CD4-positive, alpha-beta T cell treated with Interleukin-10 for 1 hour (primary cell): ENCODE measurements around the gene C1orf185.
A peak's percentile ranks its signal among the peaks of the same experiment; 100 is the strongest.
"Not testable (repeated sequence)": the region's sequence is repeated elsewhere in the genome, so short reads cannot be mapped to it uniquely, and the experiment has no call there.

Source experiments
- DNase-seq: peaks from one replicate; pipeline ENCODE4 v3.0.0-alpha.2; 2020

C1orf185 gene

DNA sequence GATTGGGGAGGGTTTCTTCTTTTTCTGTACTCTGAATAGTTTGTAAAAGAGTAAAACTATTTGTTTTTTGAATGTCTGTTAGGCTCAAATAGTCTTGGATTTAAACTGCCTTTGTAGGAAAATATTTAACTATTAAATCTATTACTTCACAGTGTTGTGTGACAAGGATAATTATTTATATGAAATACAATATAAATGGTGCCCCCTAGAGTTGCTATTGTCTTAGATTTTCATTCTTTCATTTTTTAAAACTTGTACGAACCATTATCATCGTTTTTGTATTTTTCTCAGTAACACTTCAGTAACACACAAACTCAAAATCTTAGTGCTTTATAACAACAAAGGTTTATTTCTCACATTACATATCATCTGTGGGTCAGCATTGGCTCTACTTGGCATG lies 37.4 kb downstream of the C1orf185 start:
- DNase-seq: no peak

DNA sequence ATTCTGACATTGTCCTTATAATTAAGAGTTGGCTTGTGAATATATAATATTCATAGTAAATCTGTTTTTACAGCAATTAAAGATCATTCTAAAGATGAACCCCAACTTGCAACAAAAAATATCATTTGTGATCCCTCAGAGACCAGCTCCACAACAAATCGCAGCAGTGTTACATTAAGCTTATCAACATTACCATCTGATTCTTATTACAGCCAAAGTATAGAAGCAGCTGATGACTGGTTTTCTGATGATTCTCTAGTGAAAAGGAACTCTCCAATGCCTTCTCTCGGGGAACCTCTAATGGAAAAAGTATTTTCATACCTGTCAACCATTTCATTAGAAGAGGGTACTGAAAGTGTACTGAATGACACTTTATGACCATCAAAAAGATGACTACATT lies 45.4 kb downstream of the C1orf185 start:
- no peak for DNase-seq

DNA sequence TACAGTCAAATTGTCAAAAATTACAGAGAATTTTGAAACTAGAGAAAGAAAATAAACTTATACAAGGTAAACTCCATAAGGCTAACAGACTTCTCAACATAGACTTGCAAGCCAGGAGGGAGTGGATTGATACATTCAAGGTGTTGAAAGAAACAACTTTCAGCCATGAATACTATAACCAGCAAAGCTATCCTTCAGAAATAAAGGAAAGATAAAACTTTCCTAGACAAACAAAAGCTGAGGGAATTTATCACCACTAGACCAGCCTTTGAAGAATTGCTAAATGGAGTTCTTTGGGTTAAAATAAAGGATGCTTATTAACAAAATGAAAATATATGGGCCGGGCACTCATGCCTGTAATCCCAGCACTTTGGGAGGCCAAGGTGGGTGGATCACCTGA lies 52.7 kb downstream of the C1orf185 start:
- DNase-seq: no peak

DNA sequence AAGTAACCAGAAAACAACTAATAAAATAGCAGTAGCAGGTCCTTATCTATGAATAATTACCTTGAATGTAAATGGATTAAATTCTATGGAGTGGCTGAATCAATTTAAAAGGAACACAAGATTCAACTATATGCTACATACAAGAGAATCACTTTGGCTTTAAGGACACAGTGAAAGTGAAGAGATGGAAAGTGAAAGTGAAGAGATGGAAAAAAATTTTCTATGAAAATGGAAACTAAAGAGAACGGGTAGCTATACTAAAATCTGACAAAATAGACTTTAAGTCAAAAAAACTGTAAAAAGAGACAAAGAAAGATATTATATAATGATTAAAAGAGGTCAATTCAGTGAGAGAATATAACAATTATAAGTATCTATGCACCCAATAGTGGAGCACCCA lies 54.7 kb downstream of the C1orf185 start:
- no peak for DNase-seq

DNA sequence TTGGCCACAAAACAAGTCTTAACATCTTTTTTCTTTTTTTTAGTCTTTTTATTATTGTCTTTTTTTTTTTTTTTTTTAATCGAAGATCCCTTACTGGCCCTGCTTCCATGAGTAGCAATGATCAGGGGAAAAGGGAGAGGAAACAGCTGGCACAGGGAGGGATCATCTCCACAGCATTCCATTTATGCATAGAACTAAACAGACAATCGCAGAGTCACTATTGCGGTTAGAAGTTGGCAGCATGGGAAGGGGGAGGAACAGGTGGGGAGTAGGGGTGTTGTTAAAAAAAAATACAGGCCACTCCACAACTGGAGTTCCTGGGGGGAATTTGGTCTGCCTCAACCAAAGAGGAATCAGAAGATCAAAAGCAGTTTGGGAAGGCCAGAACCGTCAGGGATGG lies 55.4 kb downstream of the C1orf185 start:
- DNase-seq: no peak

DNA sequence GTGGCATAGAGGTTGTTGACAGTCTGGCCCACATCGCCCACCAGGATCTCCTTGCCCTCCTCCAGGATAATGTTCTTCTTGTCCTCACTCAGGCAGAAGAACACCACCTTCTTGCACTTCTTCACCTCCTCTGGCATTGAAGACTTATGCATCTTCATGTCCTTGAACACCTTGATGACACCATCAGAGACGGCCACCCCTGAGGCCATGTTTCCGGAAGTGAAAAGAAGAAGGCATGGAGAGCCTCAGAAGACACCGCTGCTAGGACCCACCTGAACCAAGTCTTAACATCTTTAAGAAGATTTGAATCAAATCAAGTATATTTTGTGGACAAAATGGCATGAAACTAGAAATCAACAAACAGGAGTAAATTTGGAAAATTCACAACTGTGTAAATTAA lies 56.2 kb downstream of the C1orf185 start:
- no peak for DNase-seq

DNA sequence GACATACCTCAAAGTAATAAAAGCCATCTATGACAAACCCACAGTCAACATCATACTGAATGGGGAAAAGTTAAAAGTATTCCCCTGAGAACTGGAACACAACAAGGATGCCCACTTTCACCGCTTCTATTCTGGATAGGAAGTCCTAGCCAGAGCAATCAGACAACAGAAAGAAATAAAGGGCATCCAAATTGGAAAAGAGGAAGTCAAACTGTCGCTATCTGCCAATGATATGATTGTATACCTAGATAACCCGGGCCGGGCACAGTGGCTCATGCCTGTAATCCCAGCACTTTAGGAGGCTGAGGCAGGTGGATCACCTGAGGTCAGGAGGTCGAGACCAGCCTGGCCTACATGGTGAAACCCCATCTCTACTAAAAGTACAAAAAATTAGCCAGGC lies 60.5 kb downstream of the C1orf185 start:
- not testable (repeated sequence) for DNase-seq

DNA sequence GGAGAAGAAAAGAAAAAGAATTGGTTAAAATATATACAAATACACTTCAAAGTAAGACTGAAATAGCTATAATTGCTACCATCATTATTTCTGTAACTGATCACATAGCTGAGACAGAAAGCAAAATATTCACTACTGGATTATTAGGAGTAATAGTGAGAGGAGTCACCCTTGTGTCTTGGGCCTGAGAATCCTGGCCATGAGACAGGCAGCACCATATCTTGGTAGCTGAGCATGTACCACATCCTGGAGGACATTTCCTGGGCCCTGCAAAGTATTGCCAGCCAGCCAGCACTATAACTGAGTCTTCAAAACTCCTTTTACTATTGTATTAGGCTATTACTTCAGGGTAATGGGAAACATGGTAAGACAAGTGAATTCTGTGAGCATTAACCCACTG lies 63.5 kb downstream of the C1orf185 start:
- DNase-seq: no peak

DNA sequence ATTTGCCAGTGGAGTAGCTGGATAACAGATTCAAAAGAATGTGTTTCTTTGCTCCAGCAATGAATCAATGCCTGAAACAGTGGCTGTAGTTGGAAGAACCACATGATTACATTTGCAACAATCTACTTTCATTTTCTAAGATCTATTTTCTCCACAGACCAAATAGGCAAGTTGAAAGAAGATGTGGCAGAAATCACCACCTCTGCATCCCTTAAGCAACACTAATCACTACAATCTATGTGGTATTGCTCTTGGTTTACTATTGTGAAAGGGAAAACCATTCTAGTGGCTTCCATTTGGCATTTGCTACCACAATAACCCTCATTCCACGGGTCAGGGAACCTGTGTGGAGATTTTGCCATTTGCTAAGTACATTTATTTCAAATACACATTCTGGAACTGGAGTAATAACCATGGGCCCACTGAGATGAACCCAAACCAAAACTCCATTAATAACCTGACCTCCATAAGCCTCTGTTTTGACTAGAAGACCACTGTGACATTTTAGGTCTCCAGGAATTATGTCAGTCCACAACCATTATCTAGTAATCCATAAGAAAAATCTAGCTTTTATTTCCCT lies 66.3 kb downstream of the C1orf185 start:
- no peak for DNase-seq

DNA sequence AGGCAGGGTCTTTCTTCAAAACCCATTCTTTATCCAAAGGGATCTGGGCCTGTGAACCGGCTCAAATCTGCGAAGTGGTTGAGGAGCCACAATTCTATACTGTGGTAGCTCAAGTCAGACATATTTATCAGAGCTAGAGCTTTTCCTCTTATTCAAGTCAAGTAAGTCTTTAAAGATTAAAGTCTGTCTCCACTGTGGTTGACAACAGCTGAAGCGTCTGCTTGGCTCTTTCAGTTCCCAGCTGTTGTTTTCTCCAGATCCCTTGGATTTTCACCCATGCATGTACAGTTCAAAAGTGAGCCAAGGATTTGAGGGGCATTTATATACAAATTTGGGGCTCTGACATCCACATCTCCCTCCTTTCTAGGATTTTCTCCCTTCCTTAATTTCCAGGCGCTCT lies 66.9 kb downstream of the C1orf185 start:
- DNase-seq: no peak

DNA sequence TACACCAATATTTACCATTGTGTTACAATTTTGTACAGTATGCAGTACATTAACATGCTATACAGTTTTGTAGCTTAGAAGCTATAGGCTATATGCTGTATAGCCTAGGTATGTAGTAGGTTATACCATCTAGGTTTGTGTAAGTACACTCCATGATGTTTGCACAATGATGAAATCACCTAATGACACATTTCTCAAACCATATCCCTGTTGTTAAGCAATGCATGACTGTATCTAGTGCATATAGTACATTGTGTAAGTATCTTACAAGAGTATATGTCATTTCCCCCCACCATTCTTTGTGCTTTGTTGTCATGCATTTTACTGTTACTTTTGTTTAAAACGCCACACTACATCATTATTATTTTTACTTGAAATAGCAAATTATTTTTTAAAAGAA lies 68.3 kb downstream of the C1orf185 start:
- DNase-seq: no peak

DNA sequence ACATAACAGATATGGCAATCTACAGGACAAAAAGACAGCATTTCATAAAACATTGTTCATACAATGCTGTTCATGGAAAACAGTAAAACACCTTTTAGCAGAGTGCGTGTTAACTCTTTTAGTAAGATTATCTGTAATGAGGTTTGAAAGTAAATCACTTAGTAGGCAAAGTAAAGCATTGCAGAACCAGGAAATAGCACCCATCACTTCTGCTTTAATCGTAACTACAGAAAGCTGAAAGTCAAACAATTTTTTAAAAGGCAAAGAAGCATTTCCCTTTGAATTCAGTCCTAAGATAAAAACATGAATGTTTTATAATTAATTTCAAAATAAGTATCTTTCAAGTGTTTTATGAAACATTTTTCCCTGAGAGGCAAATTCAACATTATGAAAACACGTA lies 70.8 kb downstream of the C1orf185 start:
- no peak for DNase-seq

DNA sequence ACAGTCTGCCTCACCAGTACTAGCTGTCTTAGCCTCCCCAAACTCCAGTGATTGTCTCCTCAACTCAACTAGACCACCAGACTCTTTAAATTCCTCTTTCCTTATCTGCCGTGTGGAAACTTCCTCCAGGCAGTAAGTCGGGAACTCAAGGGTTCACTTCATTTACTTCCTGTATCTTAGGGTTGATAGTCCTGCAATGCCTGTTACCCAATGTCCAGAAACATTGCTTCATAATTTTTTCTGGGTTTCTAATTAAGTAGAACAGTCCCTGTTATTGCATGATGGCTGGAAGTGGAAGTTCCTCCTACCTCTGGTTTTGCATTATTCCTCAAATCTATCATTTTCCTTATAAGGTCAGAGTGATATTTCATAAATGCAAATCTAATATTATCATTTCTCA lies 73.2 kb downstream of the C1orf185 start:
- DNase-seq: no peak

DNA sequence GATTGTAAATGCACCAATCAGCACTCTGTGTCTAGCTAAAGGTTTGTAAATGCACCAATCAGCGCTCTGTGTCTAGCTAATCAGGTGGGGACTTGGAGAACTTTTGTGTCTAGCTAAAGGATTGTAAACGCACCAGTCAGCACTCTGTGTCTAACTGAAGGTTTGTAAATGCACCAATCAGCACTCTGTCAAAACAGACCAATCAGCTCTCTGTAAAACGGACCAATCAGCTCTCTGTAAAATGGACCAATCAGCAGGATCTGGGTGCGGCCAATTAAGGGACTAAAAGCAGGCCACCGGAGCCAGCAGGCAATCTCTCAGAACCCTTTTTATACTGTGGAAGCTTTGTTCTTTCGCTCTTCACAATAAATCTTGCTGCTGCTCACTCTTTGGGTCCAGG lies 76.0 kb downstream of the C1orf185 start:
- DNase-seq: not testable (repeated sequence)

DNA sequence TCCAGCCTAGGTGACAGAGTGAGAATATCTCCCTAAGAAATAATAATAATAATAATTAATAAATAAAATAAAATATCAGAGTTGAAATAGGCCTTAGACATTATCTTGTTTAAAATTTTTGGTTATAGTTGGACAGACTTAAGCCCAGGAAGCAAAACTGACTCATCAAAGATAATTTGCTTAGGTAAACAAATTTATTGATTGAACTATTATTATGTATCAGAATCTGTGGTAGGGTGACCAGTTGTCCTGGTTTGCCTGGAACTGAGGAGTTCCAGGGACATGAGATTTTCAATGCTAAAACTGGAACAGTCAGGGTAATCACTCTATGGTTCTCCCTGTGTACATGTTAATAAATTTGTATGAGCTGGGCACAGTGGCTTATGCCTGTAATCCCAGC lies 86.2 kb downstream of the C1orf185 start:
- no peak for DNase-seq

DNA sequence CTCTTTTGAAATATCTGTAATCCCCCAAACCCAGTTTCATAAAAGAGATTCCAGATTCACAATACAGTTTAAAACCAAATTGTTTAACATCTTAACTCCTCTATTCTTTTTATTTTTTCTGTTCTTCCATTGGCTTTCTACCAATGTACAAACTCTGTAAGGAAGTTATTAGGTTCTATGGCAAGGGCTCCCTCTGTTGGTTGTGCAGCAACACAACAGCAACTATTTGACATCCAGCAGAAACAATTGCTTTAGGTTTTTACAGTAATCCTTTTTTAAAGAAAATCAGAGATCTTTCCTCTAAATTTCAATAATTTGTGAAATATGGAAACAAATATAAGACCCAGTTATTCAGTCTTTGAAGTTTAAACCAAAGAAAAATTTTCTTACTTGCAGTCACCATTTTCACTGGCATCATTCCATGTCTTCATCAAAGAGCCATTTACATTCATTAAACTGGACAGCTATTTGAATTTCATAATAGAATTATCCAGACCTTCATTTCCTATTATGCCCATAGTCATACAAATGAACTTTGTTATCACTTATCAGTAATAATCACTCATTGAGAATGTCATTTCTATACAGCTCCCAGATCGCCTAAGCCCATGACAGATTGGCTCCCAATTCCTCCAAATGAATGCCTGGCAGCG lies 87.5 kb downstream of the C1orf185 start:
- peak; percentile 54 for DNase-seq

DNA sequence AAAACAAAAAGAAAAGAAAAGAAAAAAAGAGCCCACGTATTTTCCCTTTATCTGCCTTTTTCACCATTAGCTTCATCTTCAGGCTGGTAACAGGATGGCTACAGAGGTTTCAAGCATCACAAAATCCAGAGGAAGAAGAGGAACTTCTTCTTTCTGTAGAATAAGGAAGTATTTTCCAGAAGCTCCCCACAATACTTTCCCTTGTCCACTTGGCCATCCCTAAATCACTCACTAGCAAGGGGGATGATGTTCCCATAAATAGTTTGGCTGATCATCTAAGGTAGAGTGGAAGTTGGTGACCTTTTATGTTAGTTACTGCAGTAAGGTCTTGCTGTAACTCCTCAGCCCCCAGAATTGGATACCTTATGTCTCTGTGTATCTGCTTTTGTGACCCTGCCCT lies 88.9 kb downstream of the C1orf185 start:
- no peak for DNase-seq

DNA sequence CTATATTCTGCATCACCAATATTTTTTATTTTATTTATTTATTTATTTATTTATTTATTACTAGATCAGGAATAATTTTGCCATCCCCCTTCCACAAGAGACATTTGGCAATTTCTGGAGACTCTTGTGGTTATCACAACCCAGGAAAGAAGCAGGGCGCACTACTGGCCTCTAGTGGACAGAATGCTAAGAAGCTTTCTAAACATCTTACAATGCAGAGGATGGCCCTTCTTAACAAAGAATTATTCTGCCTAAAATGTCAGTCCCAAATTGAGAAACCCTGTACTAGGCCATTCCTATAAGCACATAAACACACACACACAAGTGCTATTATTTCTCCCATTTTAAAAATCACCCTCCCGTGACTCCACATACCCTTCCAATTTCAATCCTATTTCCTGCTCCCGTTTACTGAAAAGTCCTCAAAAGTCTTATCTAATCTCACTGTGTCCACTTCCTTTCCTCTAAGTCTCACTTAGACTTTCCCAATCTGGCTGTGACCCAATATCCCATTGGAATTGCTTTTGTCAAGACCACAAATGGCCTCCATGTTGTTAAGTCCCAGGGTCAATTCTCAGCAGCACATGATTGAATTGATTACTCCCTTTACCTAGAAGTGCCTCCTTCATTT lies 90.3 kb downstream of the C1orf185 start:
- peak; percentile 64 for DNase-seq

DNA sequence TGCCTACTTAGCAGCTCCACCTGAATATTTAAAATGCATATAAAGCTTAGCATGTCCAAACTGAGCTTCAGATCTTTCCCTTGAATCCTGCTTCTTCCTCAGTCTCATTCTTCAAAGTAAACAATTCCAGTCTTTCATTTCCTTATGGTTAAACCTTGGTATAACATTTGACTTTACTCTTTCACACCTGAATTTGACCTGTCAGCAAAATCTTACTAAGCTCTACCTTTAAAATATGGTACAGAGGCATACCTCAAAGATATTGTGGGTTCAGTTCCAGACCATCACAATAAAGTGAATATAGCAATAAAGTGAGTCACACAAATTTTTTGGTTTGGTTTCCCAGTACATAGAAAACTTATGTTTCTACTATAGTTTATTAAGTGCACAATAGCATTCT lies 91.5 kb downstream of the C1orf185 start:
- DNase-seq: no peak
